ENCODE results near the gene EED.

EED gene

GRCh38 chr11:86234831-86235461, 9.6 kb upstream of the EED start:
- Histone ChIP-seq H3K4me3 (replicated peaks; ENCODE audit: insufficient read depth, low read length) (no peak overlapping the region), H3K27ac (replicated peaks) (no peak overlapping the region), H3K27me3 (ENCODE audit: insufficient read depth, poor library complexity, severe bottlenecking) (no peaks in the 10 kb centered on the region)
- DNase-seq (ENCODE audit: low read depth in 1 of 2, low spot score in 1 of 2) = no peak
- TF ChIP-seq POLR2AphosphoS5 (IDR thresholded peaks at IDR 0.05; ENCODE audit: low read depth) = no peak

GRCh38 chr11:86237267-86237804, 7.2 kb upstream of the EED start:
- no peak overlapping the region for H3K4me3 ChIP-seq (replicated peaks; ENCODE audit: insufficient read depth, low read length)
- no peak for TF ChIP-seq GABPA (IDR thresholded peaks at IDR 0.05; ENCODE audit: low read depth)
- no peak for TF ChIP-seq REST (IDR thresholded peaks at IDR 0.05; ENCODE audit: insufficient replicate concordance, low read depth)
- TF ChIP-seq POLR2AphosphoS5 (IDR thresholded peaks at IDR 0.05; ENCODE audit: low read depth) = no peak
- TF ChIP-seq CTCF (IDR thresholded peaks at IDR 0.05; ENCODE audit: insufficient read depth, low read length) = no peak
- TF ChIP-seq SPI1 (IDR thresholded peaks at IDR 0.05; ENCODE audit: borderline replicate concordance, low read depth) = no peak
- H3K27me3 ChIP-seq (ENCODE audit: insufficient read depth, poor library complexity, severe bottlenecking) = no peaks in the 10 kb centered on the region
- H3K27ac ChIP-seq (replicated peaks) = no peak overlapping the region
- no peak for DNase-seq (ENCODE audit: low read depth in 1 of 2, low spot score in 1 of 2)

- Histone ChIP-seq H3K27me3 (ENCODE audit: insufficient read depth, poor library complexity, severe bottlenecking) (no peaks in the 10 kb centered on the region), H3K27ac (replicated peaks) (no peak overlapping the region), H3K4me3 (replicated peaks; ENCODE audit: insufficient read depth, low read length) (no peak overlapping the region)
- DNase-seq (ENCODE audit: low read depth in 1 of 2, low spot score in 1 of 2) = no peak
- TF ChIP-seq SPI1 (IDR thresholded peaks at IDR 0.05; ENCODE audit: borderline replicate concordance, low read depth) (no peak), POLR2AphosphoS5 (IDR thresholded peaks at IDR 0.05; ENCODE audit: low read depth) (no peak), REST (IDR thresholded peaks at IDR 0.05; ENCODE audit: insufficient replicate concordance, low read depth) (no peak), GABPA (IDR thresholded peaks at IDR 0.05; ENCODE audit: low read depth) (no peak), CTCF (IDR thresholded peaks at IDR 0.05; ENCODE audit: insufficient read depth, low read length) (no peak)
These were observed 4.4 kb upstream of the EED start for GRCh38 chr11:86240164-86240563.

GRCh38 chr11:86241956-86242535, 2.5 kb upstream of the EED start:
- Histone ChIP-seq H3K4me3 (replicated peaks; ENCODE audit: insufficient read depth, low read length) (no peak overlapping the region), H3K27ac (replicated peaks) (peak overlapping the region; percentile 1; the same call in 1 of the 2 replicates), H3K27me3 (ENCODE audit: insufficient read depth, poor library complexity, severe bottlenecking) (no peaks in the 10 kb centered on the region)
- TF ChIP-seq REST (IDR thresholded peaks at IDR 0.05; ENCODE audit: insufficient replicate concordance, low read depth) (peak; percentile 12), SPI1 (IDR thresholded peaks at IDR 0.05; ENCODE audit: borderline replicate concordance, low read depth) (no peak; the same call in 1 of the 2 replicates), POLR2AphosphoS5 (IDR thresholded peaks at IDR 0.05; ENCODE audit: low read depth) (no peak), CTCF (IDR thresholded peaks at IDR 0.05; ENCODE audit: insufficient read depth, low read length) (no peak), GABPA (IDR thresholded peaks at IDR 0.05; ENCODE audit: low read depth) (no peak)
- peak in 1 of 2 experiments; percentile 56 for DNase-seq (ENCODE audit: low read depth in 1 of 2, low spot score in 1 of 2)
